RPMI7951 (cell line): ENCODE data around the gene ELAVL3. TPM values are rescaled to one million over a fixed set of nuclear protein-coding genes. Genes with fewer than 3 reads are reported as not detected.
"Not testable (repeated sequence)": the region's sequence is repeated elsewhere in the genome, so short reads cannot be mapped to it uniquely, and the experiment has no call there.

Source experiments
- DNase-seq: peaks from one replicate; pipeline ENCODE4 v3.0.0-alpha.2; 2012; ENCODE audit warnings: low read depth
- total RNA-seq: library from RNA; depleted of rRNA; stranded (reverse); fragments of >200 nt; shearing (Covaris generic); gene quantifications from 2 replicates; pipeline ENCODE4 v1.2.3, GENCODE V29; 2014

ELAVL3 gene
- total RNA-seq, 1 experiment from 2014 or later: not detected

- not testable (repeated sequence) for DNase-seq
These were observed 21.9 kb downstream of the ELAVL3 start for GRCh38 chr19:11458912-11459311.

GRCh38 chr19:11458236-11458900 is 22.5 kb downstream of the ELAVL3 start:
- no peak for DNase-seq

- DNase-seq: no peak
These were observed 23.0 kb downstream of the ELAVL3 start for GRCh38 chr19:11457831-11458230.

- DNase-seq: no peak
These were observed 23.7 kb downstream of the ELAVL3 start for GRCh38 chr19:11457115-11457514.

GRCh38 chr19:11456659-11457058 is 24.2 kb downstream of the ELAVL3 start:
- no peak for DNase-seq

- not testable (repeated sequence) for DNase-seq
These were observed 25.7 kb downstream of the ELAVL3 start for GRCh38 chr19:11455233-11455554.

GRCh38 chr19:11453468-11454341 is 27.1 kb downstream of the ELAVL3 start:
- no peak for DNase-seq

GRCh38 chr19:11452620-11453310 is 28.1 kb downstream of the ELAVL3 start:
- no peak for DNase-seq

GRCh38 chr19:11451871-11452619 is 28.8 kb downstream of the ELAVL3 start:
- DNase-seq: no peak

- no peak for DNase-seq
These were observed 29.4 kb downstream of the ELAVL3 start for GRCh38 chr19:11451327-11451870.

GRCh38 chr19:11450570-11451326 is 30.1 kb downstream of the ELAVL3 start:
- DNase-seq: no peak

- DNase-seq: no peak
These were observed 31.8 kb downstream of the ELAVL3 start for GRCh38 chr19:11448923-11449554.

GRCh38 chr19:11448410-11448809 is 32.4 kb downstream of the ELAVL3 start:
- no peak for DNase-seq

- no peak for DNase-seq
These were observed 33.2 kb downstream of the ELAVL3 start for GRCh38 chr19:11447347-11448262.

- DNase-seq: no peak
These were observed 34.1 kb downstream of the ELAVL3 start for GRCh38 chr19:11446652-11447301.

- no peak for DNase-seq
These were observed 34.6 kb downstream of the ELAVL3 start for GRCh38 chr19:11446271-11446651.

GRCh38 chr19:11445141-11445540 is 35.7 kb downstream of the ELAVL3 start:
- DNase-seq: no peak

- no peak for DNase-seq
These were observed 36.8 kb downstream of the ELAVL3 start for GRCh38 chr19:11444059-11444458.

GRCh38 chr19:11437955-11438354 is 42.9 kb downstream of the ELAVL3 start:
- DNase-seq: no peak
